Bronchial epithelial cell (primary cell): ENCODE results near the gene CRACR2A. TPM values are rescaled to one million over a fixed set of nuclear protein-coding genes. Genes with fewer than 3 reads are reported as not detected.

Experiments
- DNase-seq: peaks from one replicate; pipeline ENCODE4 v3.0.0-alpha.2; 2010; ENCODE audit warnings: low read depth
- FAIRE-seq: peaks from 2 replicates; lab custom pipeline; 2011; peaks lifted over from hg19 to GRCh38; lab: Jason Lieb, UNC
- H3K27me3 ChIP-seq: 2 replicates; pipeline ENCODE4 v1.5.1; 2011; ENCODE audit warnings: low read length; ENCODE audit not compliant: control insufficient read depth, insufficient read depth
- H3K36me3 ChIP-seq: 2 replicates; pipeline ENCODE4 v1.5.1; 2011; ENCODE audit warnings: low read length; ENCODE audit not compliant: control insufficient read depth, insufficient read depth
- H3K4me3 ChIP-seq: 2 replicates; pipeline ENCODE4 v1.5.1; 2011; ENCODE audit warnings: mild to moderate bottlenecking, low read depth, low read length, control low read depth
- total RNA-seq: library from RNA; depleted of rRNA; stranded (reverse); fragments of >200 nt; gene quantifications from 2 replicates; pipeline ENCODE4 v1.2.1, GENCODE V29; 2014
- TF ChIP-seq, protein P1 (sequence below): IDR thresholded peaks from 2 replicates; pipeline ENCODE4 v1.5.1; 2011; ENCODE audit warnings: mild to moderate bottlenecking, moderate library complexity, low read length, control low read depth, inconsistent platforms; ENCODE audit not compliant: insufficient read depth, severe bottlenecking

The CRACR2A gene
- total RNA-seq, 1 donor from 2014 or later: 1.1 TPM

DNA sequence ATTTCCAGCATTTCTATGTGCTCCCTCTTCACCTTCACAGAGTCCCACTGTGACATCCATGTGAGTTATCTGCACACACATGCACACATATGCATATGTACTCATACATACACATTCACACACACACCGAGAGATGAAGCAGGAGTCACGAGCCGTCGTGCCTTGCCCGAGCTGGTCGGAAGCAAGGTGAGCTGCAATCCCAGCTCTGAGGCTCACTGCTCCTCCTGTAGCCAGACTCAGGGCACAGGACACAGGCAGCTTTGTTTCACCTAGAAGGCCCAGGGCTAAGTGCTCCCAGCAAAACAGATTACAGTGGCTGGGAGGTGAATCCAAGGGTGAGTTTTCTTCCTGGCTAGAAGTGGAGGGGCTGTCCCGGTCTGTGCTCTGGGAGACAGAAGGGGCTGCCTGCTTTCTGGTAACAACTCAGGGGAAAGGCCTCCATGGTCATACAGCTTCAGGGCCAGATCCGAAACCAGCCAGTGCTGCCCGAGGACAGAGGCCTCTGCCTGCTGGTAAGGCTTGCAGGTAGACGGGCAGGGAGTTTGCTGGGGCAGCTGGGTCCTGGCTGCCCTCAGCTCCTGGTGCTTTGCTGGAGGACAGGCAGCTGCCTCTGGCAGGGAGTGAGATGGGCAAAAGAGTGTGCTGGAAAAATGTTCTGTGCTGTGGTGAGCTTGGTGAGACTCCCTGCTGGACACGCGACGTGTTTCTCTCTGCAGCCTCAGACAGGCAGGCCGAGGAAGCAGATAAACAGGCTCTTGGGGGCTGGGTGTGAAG lies 123.7 kb downstream of the CRACR2A start:
- H3K4me3 ChIP-seq: no peak overlapping the region
- H3K27me3 ChIP-seq: no peaks in the 10 kb centered on the region
- DNase-seq (no peak), FAIRE-seq (no peak)
- H3K36me3 ChIP-seq: no peaks in the 10 kb centered on the region
- TF ChIP-seq, protein P1, sequence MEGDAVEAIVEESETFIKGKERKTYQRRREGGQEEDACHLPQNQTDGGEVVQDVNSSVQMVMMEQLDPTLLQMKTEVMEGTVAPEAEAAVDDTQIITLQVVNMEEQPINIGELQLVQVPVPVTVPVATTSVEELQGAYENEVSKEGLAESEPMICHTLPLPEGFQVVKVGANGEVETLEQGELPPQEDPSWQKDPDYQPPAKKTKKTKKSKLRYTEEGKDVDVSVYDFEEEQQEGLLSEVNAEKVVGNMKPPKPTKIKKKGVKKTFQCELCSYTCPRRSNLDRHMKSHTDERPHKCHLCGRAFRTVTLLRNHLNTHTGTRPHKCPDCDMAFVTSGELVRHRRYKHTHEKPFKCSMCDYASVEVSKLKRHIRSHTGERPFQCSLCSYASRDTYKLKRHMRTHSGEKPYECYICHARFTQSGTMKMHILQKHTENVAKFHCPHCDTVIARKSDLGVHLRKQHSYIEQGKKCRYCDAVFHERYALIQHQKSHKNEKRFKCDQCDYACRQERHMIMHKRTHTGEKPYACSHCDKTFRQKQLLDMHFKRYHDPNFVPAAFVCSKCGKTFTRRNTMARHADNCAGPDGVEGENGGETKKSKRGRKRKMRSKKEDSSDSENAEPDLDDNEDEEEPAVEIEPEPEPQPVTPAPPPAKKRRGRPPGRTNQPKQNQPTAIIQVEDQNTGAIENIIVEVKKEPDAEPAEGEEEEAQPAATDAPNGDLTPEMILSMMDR: no peak

DNA sequence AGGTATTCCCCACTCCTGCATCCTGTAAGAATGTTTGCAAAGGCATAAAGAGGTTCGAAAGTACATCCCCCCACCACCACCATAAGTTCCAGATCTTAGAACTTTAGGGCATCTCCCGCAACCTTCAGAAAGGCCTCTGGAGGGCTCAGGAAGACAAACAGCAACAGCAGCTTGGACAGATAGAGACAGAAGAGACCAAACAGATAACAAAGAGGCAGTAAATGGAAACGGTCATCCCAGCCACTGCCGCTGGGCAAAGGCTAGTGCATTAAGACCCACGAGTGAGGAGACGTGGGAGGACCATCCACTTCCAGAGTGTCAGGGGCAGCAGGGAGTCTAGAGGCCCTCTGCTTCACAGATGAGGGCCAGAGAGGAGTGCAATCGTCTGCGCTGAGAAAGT lies 124.3 kb downstream of the CRACR2A start:
- DNase-seq (no peak), FAIRE-seq (no peak)
- Histone ChIP-seq H3K4me3 (no peak overlapping the region), H3K36me3 (no peaks in the 10 kb centered on the region), H3K27me3 (no peaks in the 10 kb centered on the region)
- TF ChIP-seq, protein P1: no peak

DNA sequence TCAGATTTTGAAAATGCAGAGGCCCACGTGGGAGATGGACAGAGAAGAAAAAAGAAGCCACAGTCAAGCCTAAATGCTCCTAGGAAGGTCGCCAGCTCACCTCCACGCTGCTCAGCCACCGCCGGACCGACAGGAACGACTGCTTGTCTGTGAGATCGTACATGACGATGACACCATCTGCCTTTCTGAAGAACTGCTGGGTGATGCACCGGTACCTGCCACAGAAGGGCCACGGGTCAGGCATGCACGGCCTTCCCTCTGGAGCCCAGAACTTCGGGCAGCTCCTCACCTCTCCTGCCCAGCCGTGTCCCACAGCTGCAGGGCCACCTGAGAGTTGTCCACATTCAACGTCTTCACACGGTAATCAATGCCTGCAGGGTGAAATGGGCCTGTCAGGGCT lies 125.6 kb downstream of the CRACR2A start:
- DNase-seq (no peak), FAIRE-seq (no peak)
- Histone ChIP-seq H3K27me3 (no peaks in the 10 kb centered on the region), H3K4me3 (no peak overlapping the region), H3K36me3 (no peaks in the 10 kb centered on the region)
- TF ChIP-seq, protein P1: no peak

DNA sequence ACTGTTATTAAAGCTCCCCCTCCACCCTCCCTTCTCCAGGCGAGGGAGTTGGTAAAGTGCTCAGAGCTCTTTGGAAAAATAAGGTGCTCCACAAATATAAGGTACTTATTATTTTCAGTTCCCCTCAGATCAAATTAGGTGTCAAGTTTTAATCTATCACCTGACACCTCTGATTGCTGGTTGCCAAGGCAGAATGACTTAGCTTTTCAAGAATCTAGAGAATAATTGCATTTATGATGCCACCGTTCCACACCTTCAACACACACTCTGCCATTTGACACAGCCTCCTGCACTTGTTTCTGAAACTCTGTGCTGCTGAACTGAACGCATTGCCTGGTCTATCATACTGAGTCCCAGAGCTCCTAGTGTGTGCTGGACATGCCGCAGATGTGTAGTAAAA lies 128.6 kb downstream of the CRACR2A start:
- Histone ChIP-seq H3K4me3 (no peak overlapping the region), H3K27me3 (no peaks in the 10 kb centered on the region), H3K36me3 (no peaks in the 10 kb centered on the region)
- TF ChIP-seq, protein P1: no peak
- DNase-seq (no peak), FAIRE-seq (no peak)

DNA sequence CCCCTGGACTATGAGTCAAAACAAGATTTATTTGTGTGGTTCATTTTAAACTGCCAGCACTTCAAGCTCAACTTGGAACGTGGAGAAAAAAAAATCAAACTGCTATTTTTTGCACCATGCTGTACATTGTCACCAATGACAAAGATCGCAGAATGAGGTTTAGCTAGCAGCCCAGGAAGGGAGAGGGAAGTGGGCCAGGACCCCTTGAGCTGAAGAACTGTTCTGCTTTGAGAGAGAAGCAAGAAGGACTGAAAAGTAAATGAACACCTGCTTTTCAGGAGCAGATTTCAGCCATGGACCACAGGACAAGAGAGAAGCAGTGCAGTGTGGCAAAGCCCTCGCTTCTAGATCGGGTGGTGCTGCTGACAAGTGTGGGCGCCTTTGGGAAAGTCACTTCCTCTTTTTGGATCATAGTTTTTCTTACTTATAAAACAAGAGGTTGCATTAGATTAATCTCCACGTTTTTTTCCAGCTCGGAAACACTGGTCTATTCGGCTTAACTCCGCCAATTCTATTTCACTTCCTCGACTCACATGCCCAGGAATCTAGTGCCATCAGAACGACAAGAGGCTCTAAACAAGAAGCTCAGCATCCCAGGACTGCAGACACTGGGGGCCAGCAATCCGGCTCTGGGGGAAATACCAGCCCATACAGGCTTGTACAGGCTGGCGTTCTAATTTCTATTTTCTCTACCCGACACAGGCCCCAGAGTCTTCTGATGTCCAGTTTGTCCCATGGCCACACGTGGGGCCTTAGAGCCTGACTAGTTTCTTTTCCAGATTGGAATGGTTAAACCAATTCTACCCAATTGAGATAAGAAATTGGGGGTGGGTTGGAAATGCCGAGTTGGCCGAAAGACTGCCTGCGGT lies 129.9 kb downstream of the CRACR2A start:
- H3K4me3 ChIP-seq: no peak overlapping the region
- FAIRE-seq (no peak), DNase-seq (no peak)
- H3K36me3 ChIP-seq: no peaks in the 10 kb centered on the region
- H3K27me3 ChIP-seq: no peaks in the 10 kb centered on the region
- TF ChIP-seq, protein P1: no peak
